Tibial nerve (tissue), 4 donors: Measurements from ENCODE around the gene CCDC3. TPM values are rescaled to one million over a fixed set of nuclear protein-coding genes. Genes with fewer than 3 reads are reported as not detected.

Source experiments
- DNase-seq, 2 donors: peaks; one replicate each; pipeline ENCODE4 v3.0.0-alpha.2; 2019; ENCODE audit warnings: low spot score in 2 of 2
- H3K27ac ChIP-seq, 4 donors: fragments of 200-600 bp; sonication (generic) in 3 of 4; one replicate each; pipeline ENCODE4 v1.5.1; 2017 to 2019; ENCODE audit warnings: mild to moderate bottlenecking in 1 of 4
- H3K27me3 ChIP-seq, 2 donors: fragments of 200-600 bp; sonication (generic) in 1 of 2; one replicate each; pipeline versions ENCODE4 v1.5.1 to v1.6.0; 2017 to 2019
- H3K36me3 ChIP-seq, 3 donors: fragments of 200-600 bp; sonication (generic); one replicate each; pipeline ENCODE4 v1.5.1; 2018 to 2019
- H3K4me1 ChIP-seq, 4 donors: fragments of 200-600 bp; sonication (generic) in 3 of 4; one replicate each; pipeline ENCODE4 v1.5.1; 2017 to 2019
- H3K4me3 ChIP-seq, 4 donors: fragments of 200-600 bp; sonication (generic) in 3 of 4; one replicate each; pipeline ENCODE4 v1.5.1; 2017 to 2019; ENCODE audit warnings: mild to moderate bottlenecking in 1 of 4, moderate library complexity in 1 of 4
- H3K9me3 ChIP-seq, 4 donors: fragments of 200-600 bp; sonication (generic) in 3 of 4; one replicate each; pipeline ENCODE4 v1.5.1; 2017 to 2019
- EP300 ChIP-seq, 2 donors: sonication (generic); formaldehyde crosslinking; IDR thresholded peaks; one replicate each; pipeline ENCODE4 v1.6.1; 2017; ENCODE audit warnings: antibody characterized with exemption in 2 of 2, mild to moderate bottlenecking in 1 of 2
- POLR2A ChIP-seq, 2 donors: fragments of 450-650 bp; IDR thresholded peaks; one replicate each; pipeline ENCODE4 v1.6.1; 2017; ENCODE audit warnings: antibody characterized with exemption in 2 of 2, mild to moderate bottlenecking in 2 of 2, moderate library complexity in 2 of 2
- WGBS, 2 donors: methylation state at CpG; one replicate each; pipeline ENCODE4 v1.1.5; 2018; 5-methylcytosine and 5-hydroxymethylcytosine counted together
- total RNA-seq, 4 donors: library from RNA; depleted of rRNA; stranded (reverse); fragments of >200 nt; gene quantifications; one replicate each; pipeline ENCODE4 v1.1.0, GENCODE V29; 2016
- TF ChIP-seq, protein P1 (sequence below), 5 experiments: fragments of 200-600 bp in 3 of 5; fragments of 450-650 bp in 2 of 5; sonication (generic) in 3 of 5; IDR thresholded peaks; one replicate each; pipeline ENCODE4 v1.5.1; 2016 to 2019; ENCODE audit warnings: antibody characterized with exemption in 5 of 5, mild to moderate bottlenecking in 3 of 5, moderate library complexity in 2 of 5

CCDC3 gene
- total RNA-seq, 4 donors from 2014 or later: 73.2 to 188 (median 149) TPM

DNA sequence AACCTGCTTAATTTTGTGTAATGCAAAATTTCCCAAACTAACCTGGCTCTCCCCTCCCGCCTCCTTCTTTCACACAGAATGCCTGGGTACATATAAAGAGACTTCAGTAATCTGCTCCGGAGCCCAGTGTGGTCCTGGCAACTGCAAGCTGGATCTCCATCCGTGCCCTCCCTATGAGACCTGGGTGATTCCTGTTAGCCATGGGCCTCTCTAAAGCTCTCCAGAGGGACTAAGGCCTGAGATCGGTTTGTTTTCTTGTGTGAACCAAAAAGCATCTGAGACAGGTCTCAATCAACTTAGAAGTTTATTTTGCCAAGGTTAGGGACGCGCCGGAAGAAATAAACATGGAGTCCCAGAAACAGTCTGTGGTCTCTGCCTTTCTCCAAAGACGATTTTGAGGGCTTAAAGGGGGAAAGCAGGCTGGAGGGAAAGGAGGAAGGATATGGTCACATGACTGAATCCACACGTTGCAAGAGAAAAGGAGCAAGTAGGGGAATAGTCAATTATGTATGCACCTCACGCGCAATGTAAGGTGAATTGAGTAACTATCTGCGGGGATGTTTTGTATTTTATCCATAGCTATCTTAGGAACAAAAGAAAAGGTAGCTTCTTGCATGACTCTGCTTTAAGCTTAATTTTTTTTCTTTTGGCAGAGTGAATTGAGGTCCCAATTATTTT is 46.2 kb upstream of the CCDC3 start:
- Histone ChIP-seq H3K36me3 (no peaks in the 10 kb centered on the region), H3K9me3 (no peaks in the 10 kb centered on the region), H3K27ac (no peak overlapping the region), H3K4me1 (peaks cover 0 to 3% (median 0%) of the 10 kb centered on the region in 4 donors), H3K4me3 (no peak overlapping the region), H3K27me3 (no peaks in the 10 kb centered on the region)
- no peak for TF ChIP-seq POLR2A (IDR thresholded peaks at IDR 0.05)
- 77 to 80% methylated on average over 12 of the region's 12 CpGs for WGBS, 2 donors
- DNase-seq: no peak

DNA sequence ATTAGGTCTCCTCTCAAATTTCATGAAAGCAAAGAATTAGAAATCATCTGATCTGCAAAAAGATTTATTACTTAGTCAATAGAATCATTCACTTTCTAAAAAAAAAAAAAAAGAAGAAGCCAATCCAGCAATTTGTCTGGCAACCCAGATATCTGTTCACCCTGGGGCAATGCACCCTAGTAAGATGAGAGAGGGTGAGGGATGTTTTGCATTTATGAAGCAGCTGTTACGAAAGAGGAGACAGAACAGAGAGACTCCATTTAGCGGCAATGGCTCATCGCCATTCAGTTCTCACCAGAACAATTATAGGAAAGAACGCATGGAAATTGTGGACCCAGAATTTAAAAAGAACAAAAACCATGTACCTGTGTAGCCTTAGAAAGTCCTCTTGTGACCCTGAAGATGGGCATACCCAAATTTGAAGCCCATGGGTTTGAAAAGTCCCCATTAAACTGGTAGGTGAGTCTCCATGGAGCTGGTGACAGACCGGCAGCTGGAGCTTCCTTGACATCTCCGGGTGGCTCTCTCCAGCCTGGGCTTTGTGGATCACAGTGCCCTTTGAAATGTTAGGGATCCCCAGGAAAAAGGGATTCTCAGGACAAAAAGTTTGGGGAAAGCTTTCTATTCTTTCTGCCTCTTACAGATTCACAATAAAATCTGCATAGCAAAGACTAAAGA is 45.5 kb upstream of the CCDC3 start:
- Histone ChIP-seq H3K4me1 (peaks cover 0 to 3% (median 0%) of the 10 kb centered on the region in 4 donors), H3K9me3 (no peaks in the 10 kb centered on the region), H3K27ac (no peak overlapping the region), H3K4me3 (no peak overlapping the region), H3K36me3 (no peaks in the 10 kb centered on the region), H3K27me3 (no peaks in the 10 kb centered on the region)
- DNase-seq: no peak
- WGBS, 2 donors: 86 to 89% methylated on average over 6 of the region's 6 CpGs
- TF ChIP-seq POLR2A (IDR thresholded peaks at IDR 0.05): no peak
- no peak for TF ChIP-seq EP300 (IDR thresholded peaks at IDR 0.05)
- TF ChIP-seq, protein P1, sequence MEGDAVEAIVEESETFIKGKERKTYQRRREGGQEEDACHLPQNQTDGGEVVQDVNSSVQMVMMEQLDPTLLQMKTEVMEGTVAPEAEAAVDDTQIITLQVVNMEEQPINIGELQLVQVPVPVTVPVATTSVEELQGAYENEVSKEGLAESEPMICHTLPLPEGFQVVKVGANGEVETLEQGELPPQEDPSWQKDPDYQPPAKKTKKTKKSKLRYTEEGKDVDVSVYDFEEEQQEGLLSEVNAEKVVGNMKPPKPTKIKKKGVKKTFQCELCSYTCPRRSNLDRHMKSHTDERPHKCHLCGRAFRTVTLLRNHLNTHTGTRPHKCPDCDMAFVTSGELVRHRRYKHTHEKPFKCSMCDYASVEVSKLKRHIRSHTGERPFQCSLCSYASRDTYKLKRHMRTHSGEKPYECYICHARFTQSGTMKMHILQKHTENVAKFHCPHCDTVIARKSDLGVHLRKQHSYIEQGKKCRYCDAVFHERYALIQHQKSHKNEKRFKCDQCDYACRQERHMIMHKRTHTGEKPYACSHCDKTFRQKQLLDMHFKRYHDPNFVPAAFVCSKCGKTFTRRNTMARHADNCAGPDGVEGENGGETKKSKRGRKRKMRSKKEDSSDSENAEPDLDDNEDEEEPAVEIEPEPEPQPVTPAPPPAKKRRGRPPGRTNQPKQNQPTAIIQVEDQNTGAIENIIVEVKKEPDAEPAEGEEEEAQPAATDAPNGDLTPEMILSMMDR (IDR thresholded peaks at IDR 0.05): no peak

DNA sequence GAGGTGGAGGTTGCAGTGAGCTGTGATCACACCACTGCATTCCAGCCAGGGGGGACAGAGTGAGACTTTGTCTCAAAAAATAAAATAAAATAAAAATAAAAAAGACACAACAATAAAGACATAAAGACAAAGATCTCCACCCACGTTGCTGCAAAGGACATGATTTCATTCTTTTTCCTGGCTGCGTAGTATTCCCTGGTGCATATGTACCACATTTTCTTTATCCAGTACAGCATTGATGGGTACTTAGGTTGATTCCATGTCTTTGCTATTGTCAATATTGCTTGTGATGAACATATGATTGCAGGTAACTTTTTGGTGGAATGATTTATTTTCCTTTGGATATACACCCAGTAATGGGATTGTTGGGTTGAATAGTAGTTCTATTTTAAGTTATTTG is 42.0 kb upstream of the CCDC3 start:
- Histone ChIP-seq H3K36me3 (no peaks in the 10 kb centered on the region), H3K27ac (no peak overlapping the region), H3K27me3 (no peaks in the 10 kb centered on the region), H3K4me1 (no peaks in the 10 kb centered on the region), H3K4me3 (no peak overlapping the region), H3K9me3 (no peaks in the 10 kb centered on the region)
- DNase-seq: no peak
- whole genome bisulfite sequencing, 2 donors: 85 to 88% methylated on average over 2 of the region's 2 CpGs
- no peak for TF ChIP-seq POLR2A (IDR thresholded peaks at IDR 0.05)
- no peak for TF ChIP-seq EP300 (IDR thresholded peaks at IDR 0.05)
- TF ChIP-seq, protein P1 (IDR thresholded peaks at IDR 0.05): no peak

DNA sequence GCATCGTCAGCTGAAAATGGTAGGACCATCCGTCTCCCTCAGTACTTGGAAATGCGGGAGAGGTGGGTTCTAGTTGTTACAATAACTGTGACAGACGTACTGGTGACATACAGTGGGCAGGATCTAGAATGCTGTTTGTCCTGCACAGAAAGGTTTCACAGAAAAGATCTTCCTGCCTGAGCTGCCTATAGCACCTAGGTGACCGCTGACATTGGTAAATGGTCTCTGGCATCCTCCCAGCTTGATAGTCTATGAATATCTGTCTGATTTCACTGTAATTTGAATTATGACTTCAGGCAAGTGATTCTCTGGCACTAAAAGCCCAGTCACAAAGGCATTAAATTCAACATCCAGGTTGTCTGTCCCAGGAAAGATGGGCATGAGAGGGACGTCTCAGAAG is 38.2 kb upstream of the CCDC3 start:
- no peaks in the 10 kb centered on the region for H3K36me3 ChIP-seq
- H3K4me1 ChIP-seq: no peaks in the 10 kb centered on the region
- H3K4me3 ChIP-seq: no peak overlapping the region
- TF ChIP-seq EP300 (IDR thresholded peaks at IDR 0.05): no peak
- TF ChIP-seq, protein P1 (IDR thresholded peaks at IDR 0.05): no peak
- no peak for TF ChIP-seq POLR2A (IDR thresholded peaks at IDR 0.05)
- no peak for DNase-seq
- H3K9me3 ChIP-seq: no peaks in the 10 kb centered on the region
- H3K27ac ChIP-seq: no peak overlapping the region
- H3K27me3 ChIP-seq: no peaks in the 10 kb centered on the region
- WGBS, 2 donors: 69 to 75% methylated on average over 6 of the region's 6 CpGs

DNA sequence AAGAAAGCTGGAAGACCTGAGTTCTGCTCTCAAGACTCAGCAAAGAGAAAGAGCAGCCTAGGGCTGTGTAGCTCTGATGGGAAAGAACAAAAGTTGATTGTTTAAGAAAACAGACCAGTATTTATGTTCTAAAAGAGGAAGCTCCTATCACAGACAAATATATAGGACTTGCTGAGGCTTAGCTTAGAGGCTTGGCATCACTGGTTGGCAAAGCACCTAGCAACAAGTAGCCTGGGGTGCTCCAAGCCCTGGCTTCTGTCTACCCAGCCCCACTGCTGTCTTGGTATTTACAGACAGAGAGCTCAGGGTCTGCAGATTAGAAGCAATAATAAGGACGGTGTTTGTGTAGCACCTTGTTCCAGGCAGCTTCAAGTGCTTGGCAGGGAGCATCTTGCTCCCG is 36.9 kb upstream of the CCDC3 start:
- Histone ChIP-seq H3K9me3 (no peaks in the 10 kb centered on the region), H3K27ac (no peak overlapping the region), H3K4me1 (no peaks in the 10 kb centered on the region), H3K27me3 (no peaks in the 10 kb centered on the region), H3K4me3 (no peak overlapping the region), H3K36me3 (no peaks in the 10 kb centered on the region)
- 38 to 54% methylated on average over 2 of the region's 2 CpGs for whole genome bisulfite sequencing, 2 donors
- DNase-seq: no peak
- TF ChIP-seq POLR2A (IDR thresholded peaks at IDR 0.05) (no peak), EP300 (IDR thresholded peaks at IDR 0.05) (no peak)
- TF ChIP-seq, protein P1 (IDR thresholded peaks at IDR 0.05): no peak
